HG03108 (cell line): ENCODE results near the gene SERTAD1.
A peak's percentile ranks its signal among the peaks of the same experiment; 100 is the strongest.
"Not testable (repeated sequence)": the region's sequence is repeated elsewhere in the genome, so short reads cannot be mapped to it uniquely, and the experiment has no call there.

Experiments
- ATAC-seq: cut with Tn5 transposase; IDR thresholded peaks from one replicate; pipeline ENCODE4 v1.9.1; 2021; ENCODE audit warnings: moderate library complexity; ENCODE audit not compliant: unreplicated experiment

SERTAD1 gene, protein sequence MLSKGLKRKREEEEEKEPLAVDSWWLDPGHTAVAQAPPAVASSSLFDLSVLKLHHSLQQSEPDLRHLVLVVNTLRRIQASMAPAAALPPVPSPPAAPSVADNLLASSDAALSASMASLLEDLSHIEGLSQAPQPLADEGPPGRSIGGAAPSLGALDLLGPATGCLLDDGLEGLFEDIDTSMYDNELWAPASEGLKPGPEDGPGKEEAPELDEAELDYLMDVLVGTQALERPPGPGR

DNA sequence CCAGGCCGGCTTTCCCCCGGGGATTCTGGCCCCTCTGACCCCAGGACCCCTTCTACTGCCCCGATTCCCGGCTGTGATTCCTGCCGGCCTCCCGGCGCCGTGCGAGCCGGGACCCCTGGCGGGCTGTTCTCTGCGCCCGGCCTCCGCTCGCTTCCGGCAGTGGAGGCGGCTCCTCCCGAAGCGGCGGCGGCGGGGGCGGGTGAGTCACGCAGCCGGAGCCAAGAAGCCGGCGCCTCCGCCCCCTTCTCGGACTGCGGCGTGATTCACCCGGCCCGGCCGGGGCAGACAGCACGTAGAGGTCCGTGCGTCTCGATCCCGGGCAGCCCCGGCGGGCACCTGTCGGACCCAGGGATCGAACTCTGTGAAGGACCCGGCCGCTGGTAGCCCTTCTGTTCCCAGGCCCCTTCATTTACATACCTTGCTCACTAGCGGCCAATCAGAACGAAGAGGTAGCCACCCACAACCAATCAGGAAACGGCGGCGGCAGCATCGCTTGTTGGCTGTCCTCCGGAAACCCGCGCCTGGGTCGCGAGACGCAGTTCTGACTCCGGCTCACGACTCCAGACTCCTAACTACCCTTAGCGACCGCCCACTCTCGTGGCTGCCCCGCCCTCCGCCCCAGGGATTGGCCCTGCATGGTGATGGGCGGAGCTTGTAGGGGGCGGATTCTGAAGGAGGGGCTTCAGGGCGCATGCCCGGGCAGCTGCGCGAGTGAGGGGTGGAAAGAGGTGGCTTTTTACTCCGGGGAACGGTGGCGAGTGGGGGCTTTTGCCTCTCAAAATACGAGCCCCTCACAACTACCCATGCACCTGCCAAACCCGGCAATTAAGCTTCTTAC is at the start of gene SERTAD1:
TSS of gene SERTAD1 (minus strand) at position 543 of the 838 bp plus-strand sequence. CDS start 2,446 bp downstream, outside the sequence.
- ATAC-seq = peak; percentile 77

DNA sequence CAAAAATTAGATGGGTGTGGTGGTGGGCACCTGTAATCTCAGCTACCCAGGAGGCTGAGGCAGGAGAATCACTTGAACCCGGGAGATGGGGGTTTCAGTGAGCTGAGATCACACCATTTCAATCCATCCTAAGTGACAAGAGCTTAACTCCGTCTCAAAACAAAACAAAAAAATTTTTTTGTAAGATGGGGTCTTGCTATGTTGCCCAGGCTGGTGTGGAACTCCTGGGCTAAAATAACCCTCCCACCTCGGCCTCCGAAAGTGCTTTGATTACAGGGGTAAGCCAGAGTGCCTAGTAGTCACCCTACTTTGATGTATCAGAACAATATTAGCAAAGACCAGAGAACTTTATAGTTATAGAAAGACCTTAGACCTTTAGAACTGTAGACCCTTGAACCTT is 48.9 kb upstream of the SERTAD1 start:
- ATAC-seq = no peak

DNA sequence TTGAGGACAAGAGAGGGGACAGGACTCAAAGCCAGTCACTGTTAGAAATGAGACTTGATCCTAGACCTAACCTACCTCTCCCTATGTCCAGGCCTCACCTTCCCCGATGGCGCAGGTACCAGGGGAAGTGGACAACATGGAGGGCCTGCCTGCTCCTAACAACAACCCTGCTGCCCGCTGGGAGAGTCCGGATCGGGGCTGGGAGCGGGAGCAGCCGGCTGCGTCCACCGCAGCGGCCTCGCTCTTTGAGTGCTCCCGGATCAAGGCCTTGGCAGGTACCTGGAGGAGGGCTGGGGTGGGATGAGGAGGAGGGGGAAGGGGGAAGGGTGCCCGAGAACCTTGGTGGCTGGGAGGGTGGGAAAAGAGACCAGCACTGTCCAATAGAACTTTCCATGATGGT is 46.7 kb upstream of the SERTAD1 start:
- ATAC-seq = no peak

DNA sequence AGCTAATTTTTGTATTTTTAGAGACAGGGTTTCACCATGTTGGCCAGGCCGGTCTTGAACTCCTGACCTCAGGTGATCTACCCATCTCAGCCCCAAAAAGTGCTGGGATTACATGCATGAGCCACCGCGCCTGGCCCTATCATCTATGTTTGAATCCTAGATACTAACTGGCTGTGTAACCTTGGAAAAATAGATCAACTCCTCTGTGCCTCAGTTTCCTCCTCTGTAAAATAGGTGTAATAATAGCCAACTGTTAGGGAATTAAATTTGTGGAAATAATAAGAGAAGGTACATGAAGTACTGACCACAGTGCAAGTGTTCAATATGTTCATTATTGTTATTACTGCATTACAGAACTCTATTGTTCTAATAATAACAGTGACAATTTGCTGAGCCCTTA is 45.3 kb upstream of the SERTAD1 start:
- ATAC-seq = no peak

DNA sequence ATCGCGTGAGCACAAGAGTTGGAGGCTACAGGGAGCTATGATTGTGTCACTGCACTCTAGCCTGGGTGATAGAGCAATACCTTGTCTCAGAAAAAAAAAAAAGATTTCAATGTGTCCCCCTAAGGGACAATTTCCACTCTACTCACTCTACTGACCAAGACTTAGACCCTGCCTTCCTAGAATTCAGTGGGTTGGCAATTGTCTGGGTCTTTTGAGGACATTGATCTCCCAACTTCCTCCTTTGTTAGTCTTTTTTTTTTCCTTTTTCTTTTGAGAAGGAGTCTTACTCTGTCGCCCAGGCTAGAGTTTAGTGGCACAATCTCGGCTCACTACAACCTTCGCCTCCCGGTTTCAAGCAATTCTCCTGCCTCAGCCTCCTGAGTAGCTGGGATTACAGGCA is 43.2 kb upstream of the SERTAD1 start:
- no peak for ATAC-seq

DNA sequence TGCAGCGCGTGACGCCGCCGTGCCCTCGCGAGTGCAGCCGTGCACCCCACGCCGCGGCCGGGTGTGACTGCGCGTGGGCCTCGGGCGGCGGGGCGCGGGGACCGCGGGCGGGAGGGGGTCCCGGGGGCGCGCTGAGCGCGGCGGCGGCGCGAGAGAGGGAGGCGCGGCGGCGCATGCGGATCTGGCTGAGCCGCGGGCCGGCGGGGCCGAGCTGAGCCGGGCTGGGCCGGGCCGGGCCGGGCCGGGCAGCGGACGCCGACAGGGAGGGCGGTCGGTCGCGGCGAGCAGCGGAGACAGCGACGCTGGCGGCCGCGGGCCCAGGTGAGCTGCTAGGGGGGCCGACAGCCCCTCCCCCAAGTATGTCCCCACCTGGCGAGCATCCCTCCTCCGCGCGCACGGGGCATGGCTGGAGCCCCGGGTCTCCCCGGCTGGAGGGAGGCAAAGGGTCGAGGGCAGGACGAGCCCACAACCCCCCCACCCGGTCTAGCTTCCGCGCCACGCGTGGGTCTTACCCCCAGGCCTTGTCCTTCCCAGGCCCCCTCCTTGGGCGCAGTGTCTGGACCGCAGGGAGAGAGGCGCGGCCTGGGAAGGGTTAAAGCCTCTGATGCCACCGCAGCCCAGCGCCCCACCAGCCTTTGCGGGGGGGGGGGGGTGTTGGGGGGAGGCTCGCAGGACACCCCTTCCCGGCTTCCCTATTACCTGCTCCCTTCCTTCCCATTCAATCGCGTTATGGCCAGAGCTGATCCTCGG is 41.4 kb upstream of the SERTAD1 start, which contains the start of gene SPTBN4:
TSS of gene SPTBN4 (plus strand) at position 17 of the 750 bp plus-strand sequence. CDS start 5,621 bp downstream, outside the sequence.
- no peak for ATAC-seq

DNA sequence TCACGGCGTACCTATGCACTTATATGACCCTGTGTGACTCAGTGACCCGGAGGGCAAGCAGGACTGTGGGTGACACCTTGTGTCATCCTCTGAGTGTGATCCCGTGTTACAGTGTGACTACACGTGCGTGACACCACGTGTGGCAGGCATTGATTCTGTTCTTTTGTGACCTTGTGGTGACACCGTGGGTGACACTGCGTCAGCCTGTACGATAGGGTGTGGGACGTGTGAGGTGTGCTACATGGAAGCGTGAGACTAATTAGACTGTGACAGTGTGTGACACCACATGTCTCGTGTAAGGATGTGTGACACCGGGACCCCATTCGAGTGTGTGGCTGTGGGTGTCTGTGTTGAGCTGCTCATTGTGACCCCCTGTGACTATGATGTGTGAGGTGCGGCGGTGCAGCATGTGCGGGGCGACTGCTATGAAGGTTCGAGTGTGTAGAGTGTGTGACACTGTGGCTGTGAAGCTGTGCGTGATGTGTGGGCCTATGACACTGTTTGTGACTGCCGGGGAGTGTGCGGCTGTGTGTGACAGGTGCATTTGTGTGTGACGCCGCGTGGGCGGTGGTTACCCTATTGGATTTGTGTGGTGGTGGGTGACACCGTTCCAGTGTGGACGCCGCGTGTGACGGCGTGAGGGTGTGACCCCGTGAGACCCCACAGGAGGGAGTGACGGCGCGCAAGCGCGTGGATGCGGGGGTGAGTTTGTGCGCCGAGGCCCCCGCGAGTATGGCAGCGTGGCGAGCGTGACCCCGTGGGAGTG is 40.6 kb upstream of the SERTAD1 start:
- no peak for ATAC-seq

DNA sequence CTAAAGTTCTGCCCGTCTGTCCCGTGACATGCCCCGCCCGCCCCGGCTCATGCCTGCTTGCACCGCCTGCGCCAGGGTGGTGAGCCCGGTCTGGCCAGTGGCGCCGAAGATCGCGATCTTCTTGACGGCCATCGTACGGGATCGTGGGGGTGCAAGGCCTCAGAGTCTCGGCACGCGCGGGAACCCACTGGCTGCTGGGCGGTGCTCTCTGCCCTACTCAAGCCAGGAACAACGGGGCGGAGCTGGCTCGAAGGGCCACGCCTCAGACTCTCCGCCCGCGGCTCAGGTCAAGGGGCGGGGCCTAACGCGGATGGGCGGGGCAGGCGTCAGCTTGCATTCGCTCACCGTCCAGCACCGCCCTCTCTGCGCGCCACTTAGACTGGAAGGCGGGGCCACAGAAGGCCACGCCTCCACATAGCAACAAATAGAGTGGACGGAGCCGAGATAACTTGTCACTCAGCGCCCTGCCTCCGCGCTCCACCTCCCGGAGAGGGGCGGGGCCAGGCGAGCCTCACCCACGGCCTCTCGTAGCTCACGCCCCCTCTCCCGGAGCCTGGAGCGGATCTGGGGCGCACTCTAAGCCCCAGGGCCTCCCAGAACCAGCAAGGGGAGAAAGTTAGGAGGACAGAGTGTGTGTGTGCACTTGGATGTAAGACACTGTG is 39.9 kb upstream of the SERTAD1 start, which contains the start of gene BLVRB:
TSS of gene BLVRB (minus strand) at position 189 of the 662 bp plus-strand sequence. CDS start at position 132, 57 bp downstream.
- ATAC-seq = peak; percentile 81

DNA sequence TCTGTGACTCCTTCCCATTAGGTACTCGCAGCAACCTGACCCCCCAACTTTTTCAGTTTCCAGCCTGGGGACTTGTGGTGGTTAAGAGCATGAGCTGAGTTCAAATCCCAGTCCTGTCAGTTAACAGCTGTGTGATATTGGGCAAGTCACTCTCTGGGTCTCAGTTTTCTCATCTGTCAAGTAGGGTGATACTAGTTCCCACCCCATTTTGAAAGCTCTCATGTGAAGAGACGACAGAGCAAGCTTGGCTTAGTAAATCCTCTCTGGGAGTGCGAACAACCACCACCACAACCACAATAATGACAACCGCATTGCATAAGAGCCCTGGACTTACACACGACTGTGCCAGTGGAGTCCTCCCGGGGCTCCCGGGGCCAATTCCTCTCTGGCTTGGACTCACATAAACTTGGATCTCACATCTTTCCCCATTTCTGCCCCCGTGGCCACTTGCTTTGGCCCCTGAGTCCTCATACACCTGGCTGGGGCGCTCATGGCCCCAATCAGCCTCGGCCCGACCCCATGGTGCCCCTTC is 39.3 kb upstream of the SERTAD1 start:
- no peak for ATAC-seq

DNA sequence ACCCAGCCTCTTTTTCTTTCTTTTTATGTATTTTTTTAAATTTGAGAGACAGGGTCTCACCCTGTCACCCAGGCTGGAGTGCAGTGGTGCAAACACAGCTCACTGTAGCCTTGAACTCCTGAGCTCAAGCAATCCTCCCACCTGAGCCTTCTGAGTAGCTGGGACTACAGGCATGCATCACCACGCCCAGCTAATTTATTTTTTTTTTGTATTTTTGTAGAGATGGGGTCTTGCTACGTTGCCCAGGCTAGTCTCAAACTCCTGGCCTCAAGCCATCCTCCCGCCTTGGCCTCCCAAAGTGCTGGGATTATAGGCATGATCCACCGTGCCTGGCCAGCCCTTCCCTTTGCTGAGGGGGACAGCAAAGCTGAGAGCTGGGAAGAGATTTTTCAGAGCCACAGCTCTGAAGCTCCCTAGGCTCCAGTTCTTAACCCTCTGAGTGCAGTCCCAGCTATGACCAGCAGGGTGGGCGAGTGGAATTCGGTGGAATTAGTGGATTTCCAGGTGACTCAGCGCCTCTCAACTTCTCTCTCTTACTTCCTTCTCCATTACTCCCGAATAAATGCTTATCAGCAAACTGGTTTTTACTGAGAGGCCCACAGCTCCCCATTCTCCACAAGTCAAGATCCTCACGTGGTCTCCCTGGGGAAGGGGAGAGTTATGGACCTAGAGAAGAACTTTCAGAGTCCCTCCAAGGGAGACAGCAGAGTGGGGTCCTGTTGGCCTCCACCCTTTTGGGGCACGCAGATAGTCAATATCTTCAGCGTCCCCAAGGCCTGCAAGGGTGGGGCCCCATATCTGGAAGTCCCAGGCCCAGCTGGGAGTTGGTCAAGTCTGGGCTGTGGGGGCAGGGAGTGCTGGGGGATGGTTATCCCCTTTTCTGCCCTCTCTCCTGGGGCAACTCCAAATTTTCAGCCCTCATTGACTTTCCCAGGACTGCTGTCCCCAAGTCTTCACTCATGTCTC is 38.5 kb upstream of the SERTAD1 start:
- no peak for ATAC-seq

DNA sequence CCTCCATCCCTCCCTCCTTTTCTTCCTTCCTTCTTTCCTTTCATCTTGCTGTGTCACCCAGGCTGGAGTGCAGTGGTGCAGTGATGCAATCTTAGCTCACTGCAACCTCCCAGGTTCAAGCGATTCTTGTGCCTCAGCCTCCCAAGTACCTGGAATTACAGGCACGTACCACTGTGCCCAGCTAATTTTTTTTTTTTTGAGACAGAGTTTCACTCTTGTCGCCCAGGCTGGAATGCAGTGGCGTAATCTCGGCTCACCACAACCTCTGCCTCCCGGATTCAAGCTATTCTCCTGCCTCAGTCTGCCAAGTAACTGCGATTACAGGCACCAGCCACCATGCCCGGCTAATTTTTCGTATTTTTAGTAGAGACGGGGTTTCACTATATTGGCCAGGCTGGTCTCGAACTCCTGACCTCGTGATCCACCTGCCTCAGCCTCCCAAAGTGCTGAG is 37.8 kb upstream of the SERTAD1 start:
- ATAC-seq = not testable (repeated sequence)

DNA sequence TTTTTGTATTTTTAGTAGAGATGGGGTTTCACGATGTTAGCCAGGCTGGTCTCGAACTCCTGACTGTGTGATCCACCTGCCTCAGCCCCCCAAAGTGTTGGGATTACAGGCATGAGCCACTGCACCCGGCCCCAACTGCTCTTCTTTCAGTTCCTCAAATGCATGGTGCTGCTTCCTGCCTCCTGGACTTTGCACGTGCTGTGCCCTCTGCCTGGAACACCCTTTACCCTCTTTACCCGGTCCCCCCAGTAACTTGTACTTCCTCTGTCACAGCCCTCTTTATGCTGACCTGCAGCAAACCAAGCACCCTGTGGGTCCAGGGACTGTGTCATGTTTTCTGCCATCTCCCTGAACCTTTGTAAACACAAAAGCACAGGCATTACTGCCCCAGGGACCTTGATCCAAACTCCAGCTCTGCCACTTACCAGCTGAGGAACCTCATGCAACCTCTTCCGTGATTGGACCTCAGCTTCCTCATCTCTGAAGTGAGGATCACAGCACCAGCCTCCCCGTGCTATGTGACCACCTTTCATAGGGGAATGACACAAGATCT is 36.0 kb upstream of the SERTAD1 start:
- no peak for ATAC-seq

DNA sequence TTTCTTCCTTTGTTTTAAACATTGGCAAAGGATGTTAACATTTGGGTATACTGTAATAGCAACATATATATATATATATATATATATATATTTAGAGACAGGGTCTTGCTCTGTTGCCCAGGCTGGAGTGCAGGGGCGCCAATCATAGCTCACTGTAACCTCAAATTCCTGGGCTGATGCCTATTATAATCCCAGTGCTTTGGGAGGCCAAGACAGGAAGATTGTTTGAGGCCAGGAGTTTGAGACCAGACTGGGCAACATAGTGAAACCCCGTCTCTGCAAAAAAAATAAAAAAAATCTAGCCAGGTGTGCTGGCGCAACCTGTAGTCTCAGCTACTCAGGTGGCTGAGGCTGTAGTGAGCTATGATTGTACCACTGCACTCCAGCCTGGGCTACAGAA is 34.4 kb upstream of the SERTAD1 start:
- ATAC-seq = no peak

DNA sequence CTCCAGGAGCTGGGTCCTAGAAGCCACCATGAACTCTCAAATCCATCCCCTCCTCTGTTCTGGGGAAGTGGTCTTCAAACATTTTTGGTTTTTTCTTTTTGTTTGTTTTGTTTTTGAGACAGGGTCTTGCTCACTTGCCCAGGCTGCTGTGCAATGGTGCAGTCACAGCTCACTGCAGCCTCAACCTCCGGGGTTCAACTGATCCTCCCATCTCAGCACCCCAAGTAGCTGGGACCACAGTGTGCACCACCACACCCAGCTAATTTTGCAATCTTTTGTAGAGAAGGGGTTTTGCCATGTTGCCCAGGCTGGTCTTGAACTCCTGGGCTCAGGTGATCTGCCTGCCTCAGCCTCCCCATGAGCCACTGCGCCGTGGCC is 32.8 kb upstream of the SERTAD1 start:
- no peak for ATAC-seq

DNA sequence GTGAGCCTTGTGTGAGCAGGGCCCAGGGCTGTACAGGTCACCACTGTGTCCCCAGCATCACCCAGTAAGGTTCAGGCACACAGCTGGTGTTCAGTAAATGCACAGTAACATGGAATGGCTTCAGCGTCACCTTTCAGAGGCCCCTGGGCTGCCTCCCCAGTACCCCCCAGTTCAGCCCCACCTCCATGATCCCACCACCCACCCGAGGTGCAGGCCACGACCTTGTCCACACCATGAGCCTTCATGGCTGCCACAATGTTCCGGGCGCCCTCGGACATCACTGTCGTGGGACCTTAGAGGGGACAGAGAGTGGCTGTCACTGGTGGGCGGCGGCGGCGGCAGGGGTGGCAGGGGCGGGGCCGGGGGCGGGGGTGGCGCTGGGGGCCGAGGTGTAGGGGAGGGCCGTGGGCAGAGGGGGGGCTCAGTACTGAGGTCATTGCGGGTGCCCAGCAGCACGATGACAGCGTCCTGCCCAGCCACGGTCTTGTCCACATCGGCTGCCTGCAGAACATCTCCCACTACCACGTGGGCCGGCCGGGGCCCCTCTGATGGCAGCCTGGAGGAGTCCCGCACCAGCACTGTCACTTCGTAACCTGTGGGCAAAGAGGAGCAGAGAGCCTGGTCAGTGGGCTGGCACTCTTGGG is 32.3 kb upstream of the SERTAD1 start:
- ATAC-seq = no peak

DNA sequence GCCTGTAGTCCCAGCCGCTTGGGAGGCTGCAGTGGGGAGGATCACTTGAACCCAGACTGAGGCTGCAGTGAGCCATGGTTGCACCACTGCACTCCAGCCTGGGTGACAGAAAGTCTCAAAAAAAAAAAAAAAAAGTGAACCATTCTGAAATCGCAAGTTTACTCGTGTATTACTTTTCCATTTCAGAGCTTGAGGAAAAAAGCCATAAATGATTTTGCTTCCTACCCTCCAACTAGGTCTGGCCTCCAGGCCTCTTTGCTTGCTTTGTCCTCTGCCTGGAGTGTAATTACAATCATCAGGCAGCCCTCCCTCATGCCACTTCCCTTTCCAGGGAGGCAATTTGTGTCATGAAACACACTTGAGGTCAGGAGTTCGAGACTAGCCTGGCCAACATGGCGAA is 31.3 kb upstream of the SERTAD1 start:
- ATAC-seq = no peak

DNA sequence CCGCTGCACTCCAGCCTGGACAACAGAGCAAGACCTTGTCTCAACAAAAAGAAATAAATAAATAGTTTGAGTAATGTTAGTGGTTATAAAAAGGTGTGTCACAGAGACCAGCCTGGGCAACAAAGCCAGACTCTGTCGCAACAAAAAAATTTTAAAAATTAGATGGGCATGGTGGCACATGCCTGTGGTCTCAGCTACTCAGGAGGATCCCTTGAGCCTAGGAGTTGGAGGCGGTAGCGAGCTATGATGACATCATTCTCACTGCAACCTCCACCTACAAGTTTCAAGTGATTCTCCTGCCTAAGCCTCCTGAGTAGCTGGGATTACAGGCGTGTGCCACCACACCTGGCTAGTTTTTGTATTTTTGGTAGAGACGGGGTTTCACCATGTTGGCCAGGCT is 28.2 kb upstream of the SERTAD1 start:
- ATAC-seq = not testable (repeated sequence)
